Large intestine (tissue), 1 donor: ENCODE measurements around the gene UGP2. TPM values are rescaled to one million over a fixed set of nuclear protein-coding genes. Genes with fewer than 3 reads are reported as not detected.

Experiments used
- polyA plus RNA-seq: library from polyadenylated mRNA; unstranded; fragments of 120-200 nt; gene quantifications from one replicate; pipeline ENCODE4 v1.2.1, GENCODE V29; 2013

The UGP2 gene
- polyA plus RNA-seq, 1 donor, result 116 TPM

Other genes starting within 250 kb of the UGP2 start
- 29.5 TPM for gene VPS54, start 177.5 kb downstream of the UGP2 start, polyA plus RNA-seq